Measurements from ENCODE around the gene TMEM214.

Gene TMEM214

DNA sequence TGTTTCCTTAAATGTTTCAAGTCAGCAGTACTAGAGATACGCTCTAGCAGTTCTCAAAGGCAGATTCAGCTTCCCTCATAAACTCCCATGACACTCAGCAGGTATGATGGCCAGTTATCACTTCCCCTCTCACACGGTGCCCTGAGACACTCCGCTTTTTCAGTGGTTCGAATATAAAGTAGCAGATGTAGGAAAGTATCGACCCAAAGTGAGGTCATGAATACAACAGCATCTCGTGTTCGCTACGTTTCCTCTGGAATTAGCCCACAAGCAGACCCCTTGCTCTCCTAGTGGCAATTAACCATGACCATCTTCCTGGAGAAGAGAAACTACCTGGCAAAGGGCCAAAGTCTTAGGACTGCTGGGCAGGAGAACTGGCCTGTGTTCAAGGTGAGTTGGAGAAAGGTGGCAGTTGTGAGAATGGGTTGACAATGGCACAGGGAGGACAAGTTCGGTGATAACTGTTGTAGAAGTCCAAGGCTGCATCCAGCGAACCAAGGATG, 9.4 kb downstream of the TMEM214 start:
- DNase-seq, result no peak

DNA sequence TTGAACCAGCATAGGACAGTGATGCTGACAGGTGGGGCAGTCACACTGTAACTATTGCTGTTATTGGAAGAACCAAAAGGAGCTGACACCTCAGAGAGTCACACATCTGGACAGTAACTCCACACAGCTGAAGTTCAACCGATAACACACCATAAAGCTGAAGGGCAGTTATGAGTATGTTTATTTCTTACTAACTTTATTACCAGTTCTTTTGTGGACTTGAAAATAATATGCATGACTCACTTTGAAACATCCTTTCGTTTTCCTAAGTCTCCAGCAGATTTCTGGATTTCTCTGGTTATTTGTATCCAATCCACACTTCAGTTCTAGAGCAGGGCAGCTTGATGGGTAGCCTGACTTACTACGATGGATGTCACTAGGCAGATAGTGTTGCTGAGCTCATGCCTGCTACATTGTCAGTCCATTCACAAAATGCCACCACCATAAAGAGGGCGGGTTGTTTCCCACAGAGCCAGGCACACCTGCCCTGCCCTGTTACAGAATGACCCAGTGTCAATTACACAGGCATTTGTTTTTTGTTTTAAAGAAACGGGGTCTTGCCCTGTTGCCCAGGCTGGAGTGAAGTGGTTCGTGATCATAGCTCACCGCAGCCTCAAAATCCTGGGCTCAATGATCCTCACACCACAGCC, 10.3 kb downstream of the TMEM214 start:
- no peak for DNase-seq

GRCh38 chr2:27049422-27050280, 16.9 kb downstream of the TMEM214 start:
- no peak for DNase-seq

GRCh38 chr2:27050281-27050995, 17.7 kb downstream of the TMEM214 start:
- peak; percentile 87 for DNase-seq

DNA sequence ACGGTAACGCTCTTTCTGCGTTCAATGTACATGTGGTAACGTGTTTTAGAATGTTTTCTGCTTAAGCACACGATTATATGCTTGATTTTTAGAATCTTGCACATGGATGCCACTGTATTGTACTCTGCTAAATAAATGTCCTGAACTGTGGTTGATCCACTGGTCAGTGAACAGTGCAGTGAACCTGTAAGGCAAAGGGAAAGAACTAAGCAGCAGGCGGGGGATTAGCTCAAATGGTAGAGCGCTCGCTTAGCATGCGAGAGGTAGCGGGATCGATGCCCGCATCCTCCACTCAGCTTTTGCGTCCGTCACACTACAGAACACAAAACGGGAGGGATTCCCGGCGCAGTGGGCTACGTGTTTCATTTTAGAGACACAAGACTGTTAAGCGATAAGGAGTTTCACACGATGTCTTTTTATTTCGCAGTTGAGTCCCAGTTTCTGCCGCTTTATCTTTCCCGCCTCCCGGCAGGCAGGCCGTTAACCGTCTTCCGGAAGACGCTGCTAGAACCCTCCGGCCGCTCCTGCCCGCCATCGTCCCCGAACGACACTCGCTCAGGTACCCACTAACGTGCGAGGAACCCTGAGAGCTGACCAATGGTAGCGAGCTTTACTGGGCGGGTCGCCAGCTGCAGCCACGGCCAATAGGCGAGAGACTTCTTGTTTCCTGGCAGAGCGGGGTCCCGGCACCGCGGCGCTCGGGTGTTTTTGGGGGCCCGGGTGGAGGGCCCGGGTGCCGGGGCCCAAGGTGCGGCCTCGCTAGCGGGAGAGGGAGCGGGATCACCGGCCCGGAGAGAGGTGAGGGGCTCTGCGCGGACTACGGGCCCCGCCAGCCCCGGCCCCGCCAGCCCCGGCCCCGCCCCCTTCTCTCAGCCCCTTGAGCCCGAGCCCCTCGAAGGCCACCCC, 18.5 kb downstream of the TMEM214 start, which contains the start of gene AGBL5:
Gene AGBL5, plus strand, starts transcription at position 673 of the 906 bp plus-strand sequence. CDS start 1,291 bp downstream, outside the sequence.
- peak; percentile 91 for DNase-seq

- DNase-seq, result no peak
These were observed 19.3 kb downstream of the TMEM214 start for GRCh38 chr2:27051902-27052645.

- no peak for DNase-seq
These were observed 20.6 kb downstream of the TMEM214 start for GRCh38 chr2:27053321-27053720.

- DNase-seq, result no peak
These were observed 21.0 kb downstream of the TMEM214 start for GRCh38 chr2:27053776-27054175.

DNA sequence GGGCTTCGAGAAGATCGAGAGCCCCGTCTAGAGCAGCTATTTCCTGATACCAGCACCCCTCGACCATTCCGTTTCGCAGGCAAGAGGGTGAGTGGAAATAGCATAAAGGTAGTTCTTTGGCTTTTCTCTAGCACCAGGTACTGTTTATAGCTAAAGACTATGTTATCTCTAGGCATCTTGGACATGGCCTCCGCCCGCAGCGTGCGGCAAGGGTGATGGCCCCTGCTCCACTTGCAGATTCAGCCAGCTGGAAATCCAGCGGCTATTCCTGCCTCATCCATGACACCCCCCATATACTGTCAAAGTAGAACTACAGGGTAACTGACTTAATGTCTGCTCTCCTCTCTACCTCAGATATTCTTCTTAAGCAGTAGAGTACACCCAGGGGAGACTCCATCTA, 22.0 kb downstream of the TMEM214 start:
- no peak for DNase-seq

- DNase-seq, result no peak
These were observed 24.4 kb downstream of the TMEM214 start for GRCh38 chr2:27057184-27057583.

DNA sequence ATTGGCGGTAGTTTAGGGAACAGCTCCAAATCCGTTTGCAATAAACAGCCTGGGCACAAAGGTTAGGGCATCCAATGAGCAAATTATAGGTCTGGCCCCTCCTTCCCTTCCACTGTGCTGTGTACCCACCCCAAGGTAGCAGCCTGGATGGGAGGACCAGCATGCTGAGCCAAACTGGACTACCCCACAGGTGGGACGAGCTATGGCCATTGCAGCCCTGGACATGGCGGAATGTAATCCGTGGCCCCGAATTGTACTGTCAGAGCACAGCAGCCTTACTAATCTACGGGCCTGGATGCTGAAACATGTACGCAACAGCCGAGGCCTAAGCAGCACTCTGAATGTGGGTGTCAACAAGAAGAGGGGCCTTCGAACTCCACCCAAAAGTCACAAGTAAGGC, 25.4 kb downstream of the TMEM214 start:
- DNase-seq, result no peak

DNA sequence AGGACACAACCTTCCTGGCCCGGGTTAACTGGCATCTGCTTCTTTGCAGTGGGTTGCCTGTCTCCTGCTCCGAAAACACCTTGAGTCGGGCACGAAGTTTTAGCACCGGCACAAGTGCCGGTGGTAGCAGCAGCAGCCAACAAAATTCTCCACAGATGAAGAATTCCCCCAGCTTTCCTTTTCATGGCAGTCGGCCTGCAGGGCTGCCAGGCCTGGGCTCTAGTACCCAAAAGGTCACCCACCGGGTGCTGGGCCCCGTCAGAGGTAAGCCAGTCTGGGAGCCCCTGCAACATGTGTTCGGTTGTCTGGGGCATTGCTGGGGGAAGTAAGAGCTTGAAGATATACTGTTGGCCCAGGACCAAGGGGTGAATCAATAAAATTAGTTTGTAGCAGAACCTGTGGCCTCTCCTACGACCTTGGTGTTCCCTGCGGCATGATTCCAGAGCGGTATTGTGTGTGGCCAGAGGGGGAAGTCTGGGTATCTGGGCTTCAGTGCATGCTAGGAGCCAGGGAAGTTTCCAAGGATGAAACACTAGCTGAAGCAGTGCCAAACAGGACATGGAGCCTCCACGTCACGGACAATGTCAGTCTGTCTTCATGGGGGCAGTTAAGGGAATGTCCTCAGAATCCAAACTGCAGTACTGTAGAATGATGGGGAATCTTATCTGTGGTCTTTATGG, 26.5 kb downstream of the TMEM214 start:
- DNase-seq, result no peak

GRCh38 chr2:27060323-27060722, 27.6 kb downstream of the TMEM214 start:
- no peak for DNase-seq

GRCh38 chr2:27065128-27065527, 32.4 kb downstream of the TMEM214 start:
- no peak for DNase-seq

GRCh38 chr2:27067385-27067784, 34.6 kb downstream of the TMEM214 start:
- no peak for DNase-seq

DNA sequence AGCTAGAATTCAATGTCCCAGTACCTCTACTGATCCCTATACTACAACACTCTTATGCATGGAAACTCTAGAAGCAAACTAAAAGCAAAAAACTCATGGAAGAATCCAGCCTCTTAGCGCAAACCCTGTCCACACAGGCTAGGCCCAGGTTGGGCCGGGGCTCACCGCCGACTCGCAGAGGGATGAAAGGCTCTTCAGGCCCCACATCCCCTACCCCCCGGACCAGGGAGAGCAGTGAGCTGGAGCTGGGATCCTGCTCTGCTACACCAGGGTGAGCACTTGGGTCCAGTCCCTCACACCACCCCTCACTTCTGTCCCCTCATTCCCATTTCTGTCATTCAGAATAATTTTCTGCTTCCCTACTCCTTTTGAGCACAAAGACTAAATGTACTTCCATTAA, 36.7 kb downstream of the TMEM214 start:
- DNase-seq, result no peak

DNA sequence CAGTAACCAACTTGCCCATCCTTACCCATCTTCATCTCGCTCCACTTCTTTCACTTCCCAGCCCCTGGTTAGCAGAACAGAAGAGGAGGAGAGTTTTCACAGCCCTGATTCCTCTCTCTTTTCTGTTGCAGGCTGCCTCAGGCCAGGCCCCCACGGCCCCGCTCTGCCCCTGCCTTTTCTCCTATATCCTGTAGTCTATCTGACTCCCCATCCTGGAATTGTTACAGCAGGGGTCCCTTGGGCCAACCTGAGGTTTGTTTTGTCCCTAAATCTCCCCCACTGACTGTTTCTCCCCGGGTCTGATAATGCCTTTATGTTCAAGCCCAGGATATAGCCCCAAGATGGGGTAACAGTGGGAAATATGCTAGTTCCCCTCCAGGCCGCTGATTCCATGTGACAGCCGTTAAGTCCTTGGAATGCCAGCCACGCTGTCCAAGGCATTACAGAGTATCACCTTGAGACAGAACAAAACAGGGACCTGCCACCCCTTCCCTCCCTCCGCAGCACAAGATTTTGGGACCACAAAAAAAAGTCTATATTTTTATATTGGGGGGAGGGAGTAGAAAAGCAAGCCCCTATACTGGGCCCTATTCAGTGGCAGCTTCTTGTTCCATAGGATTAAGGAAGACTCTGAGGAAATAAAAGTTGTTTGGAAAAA, 37.3 kb downstream of the TMEM214 start:
- no peak for DNase-seq

DNA sequence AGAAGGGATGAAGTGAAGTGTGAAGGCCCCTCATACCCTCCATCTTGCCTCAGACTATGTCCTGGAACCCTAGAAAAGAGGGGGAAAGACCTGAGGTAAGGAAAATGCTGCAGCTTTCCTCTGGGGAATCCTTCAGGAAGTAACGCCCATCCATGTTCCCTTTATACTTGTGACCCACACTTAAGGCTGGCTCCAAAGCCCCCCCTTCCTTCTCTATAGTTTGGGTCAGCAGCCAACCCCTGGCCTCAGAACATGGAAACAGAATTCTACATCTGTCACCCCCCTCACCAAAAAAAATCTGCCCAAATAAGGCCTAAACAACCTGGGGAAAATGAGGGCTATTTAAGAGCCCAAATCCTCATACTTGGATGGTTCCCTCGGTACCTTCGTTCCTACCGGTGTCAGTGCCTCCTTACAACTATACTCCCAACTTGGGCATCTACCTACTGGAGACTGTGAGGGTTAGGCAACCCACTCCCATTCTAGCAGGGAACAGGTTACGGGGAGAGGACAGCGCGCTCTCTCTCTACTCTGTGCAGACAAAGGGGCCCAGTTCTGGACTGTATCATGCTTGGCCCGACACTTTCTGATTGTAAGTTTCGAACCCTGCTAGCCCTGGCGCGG, 38.0 kb downstream of the TMEM214 start:
- no peak for DNase-seq

- peak; percentile 54 for DNase-seq
These were observed 38.7 kb downstream of the TMEM214 start, which contains the start of gene OST4 for GRCh38 chr2:27071277-27071989. TSS of gene OST4 (minus strand) at chr2:27071654.

Data from NCI-H748 treated with DMSO at 0.1 percent for 48 hours (cell line).